ENCODE results near the gene VRK1.

- TF ChIP-seq, protein P1, sequence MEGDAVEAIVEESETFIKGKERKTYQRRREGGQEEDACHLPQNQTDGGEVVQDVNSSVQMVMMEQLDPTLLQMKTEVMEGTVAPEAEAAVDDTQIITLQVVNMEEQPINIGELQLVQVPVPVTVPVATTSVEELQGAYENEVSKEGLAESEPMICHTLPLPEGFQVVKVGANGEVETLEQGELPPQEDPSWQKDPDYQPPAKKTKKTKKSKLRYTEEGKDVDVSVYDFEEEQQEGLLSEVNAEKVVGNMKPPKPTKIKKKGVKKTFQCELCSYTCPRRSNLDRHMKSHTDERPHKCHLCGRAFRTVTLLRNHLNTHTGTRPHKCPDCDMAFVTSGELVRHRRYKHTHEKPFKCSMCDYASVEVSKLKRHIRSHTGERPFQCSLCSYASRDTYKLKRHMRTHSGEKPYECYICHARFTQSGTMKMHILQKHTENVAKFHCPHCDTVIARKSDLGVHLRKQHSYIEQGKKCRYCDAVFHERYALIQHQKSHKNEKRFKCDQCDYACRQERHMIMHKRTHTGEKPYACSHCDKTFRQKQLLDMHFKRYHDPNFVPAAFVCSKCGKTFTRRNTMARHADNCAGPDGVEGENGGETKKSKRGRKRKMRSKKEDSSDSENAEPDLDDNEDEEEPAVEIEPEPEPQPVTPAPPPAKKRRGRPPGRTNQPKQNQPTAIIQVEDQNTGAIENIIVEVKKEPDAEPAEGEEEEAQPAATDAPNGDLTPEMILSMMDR (IDR thresholded peaks at IDR 0.05): no peak
- TF ChIP-seq EP300 (IDR thresholded peaks at IDR 0.05): no peak
Observed at GRCh38 chr14:96790186-96790585, 7.0 kb upstream of the VRK1 start.
